ENCODE data around the gene CARD8.

The CARD8 gene

DNA sequence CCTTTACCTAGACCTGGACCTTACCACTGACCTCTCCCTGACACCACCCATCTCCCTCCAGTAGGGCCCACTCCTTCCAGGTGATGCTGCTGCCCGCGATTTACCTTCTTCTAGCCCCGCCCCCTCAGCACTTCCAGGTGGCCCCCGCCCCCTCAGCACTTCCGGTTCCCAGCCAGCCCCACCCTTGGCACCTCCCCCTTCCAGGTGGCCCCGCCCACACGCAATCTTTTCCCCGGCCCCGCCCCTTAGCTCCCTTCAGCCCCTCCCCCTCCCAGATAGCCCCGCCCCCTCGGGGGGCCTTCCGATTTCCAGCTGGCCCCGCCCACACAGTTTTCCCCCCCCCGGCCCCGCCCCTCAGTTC, 86.2 kb downstream of the CARD8 start:
- peak; percentile 14 for DNase-seq

DNA sequence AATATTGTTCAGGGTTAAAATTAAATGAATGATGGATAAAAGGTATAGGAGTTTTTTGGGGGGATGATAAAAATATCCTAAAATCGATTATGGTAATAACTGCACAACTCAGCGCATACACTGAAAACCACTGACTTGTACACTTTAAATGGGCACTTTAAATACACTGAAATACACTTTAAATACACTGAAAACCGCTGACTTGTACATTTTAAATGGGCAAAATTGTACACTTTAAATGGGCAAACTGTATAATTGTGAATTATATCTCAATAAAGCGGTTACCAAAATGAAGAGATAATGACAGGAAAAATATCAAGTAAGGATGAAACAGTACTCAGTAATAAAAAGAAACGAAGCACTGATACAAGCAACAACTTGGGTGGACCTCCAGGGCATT, 87.0 kb downstream of the CARD8 start:
- no peak for DNase-seq

DNA sequence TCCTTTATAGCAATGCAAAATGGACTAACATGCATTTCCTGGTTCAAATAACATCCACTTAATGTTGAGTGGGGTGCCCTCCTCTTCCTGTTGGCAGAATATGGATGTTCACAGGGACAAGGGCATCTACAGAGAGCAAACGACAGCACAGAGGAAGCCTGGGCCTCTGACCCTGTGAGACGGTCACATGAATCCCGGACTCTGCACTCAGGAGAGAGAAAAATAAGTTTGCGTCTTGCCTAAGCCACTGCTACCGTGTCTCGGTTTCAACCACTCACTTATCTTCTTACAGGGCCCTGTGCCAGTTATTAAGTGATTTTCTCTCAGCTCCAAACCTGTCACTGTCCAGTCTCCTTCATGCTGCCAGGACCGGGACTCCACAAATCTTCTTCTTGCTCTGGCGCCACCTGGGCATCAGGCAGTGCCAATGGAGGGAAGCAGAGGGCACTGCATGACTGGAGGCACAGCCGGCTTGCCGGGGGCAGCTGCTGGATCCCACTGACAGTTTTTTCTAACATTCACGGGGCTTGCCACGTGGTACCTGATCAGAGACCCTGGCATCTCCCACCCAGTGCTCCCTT, 97.4 kb downstream of the CARD8 start:
- DNase-seq, result no peak

Data from NCI-H1092 (cell line).